T-helper 2 cell treated with Interferon-gamma antibody and Interleukin-4, amounts not matched to agents 5 μg/mL and 100 μg/mL, for 36 hours (primary cell): ENCODE measurements around the gene SLC47A1.

Experiments
- DNase-seq: peaks from one replicate; pipeline ENCODE4 v3.0.0; 2021; ENCODE audit warnings: low spot score
- H3K27ac Mint-ChIP-seq: one replicate; pipeline ENCODE4 v1.8.0; 2021; ENCODE audit warnings: mild to moderate bottlenecking, mixed read lengths
- H3K27me3 Mint-ChIP-seq: one replicate; pipeline ENCODE4 v1.8.0; 2021; ENCODE audit warnings: low read depth, mixed read lengths
- H3K36me3 Mint-ChIP-seq: one replicate; pipeline ENCODE4 v1.8.0; 2021; ENCODE audit warnings: low read depth, mixed read lengths
- H3K4me1 Mint-ChIP-seq: one replicate; pipeline ENCODE4 v1.8.0; 2021; ENCODE audit warnings: low read depth, mixed read lengths
- H3K4me3 Mint-ChIP-seq: one replicate; pipeline ENCODE4 v1.8.0; 2022; ENCODE audit warnings: mild to moderate bottlenecking, moderate library complexity, mixed read lengths
- H3K9me3 Mint-ChIP-seq: one replicate; pipeline ENCODE4 v1.8.0; 2021; ENCODE audit warnings: mixed read lengths

The SLC47A1 gene

DNA sequence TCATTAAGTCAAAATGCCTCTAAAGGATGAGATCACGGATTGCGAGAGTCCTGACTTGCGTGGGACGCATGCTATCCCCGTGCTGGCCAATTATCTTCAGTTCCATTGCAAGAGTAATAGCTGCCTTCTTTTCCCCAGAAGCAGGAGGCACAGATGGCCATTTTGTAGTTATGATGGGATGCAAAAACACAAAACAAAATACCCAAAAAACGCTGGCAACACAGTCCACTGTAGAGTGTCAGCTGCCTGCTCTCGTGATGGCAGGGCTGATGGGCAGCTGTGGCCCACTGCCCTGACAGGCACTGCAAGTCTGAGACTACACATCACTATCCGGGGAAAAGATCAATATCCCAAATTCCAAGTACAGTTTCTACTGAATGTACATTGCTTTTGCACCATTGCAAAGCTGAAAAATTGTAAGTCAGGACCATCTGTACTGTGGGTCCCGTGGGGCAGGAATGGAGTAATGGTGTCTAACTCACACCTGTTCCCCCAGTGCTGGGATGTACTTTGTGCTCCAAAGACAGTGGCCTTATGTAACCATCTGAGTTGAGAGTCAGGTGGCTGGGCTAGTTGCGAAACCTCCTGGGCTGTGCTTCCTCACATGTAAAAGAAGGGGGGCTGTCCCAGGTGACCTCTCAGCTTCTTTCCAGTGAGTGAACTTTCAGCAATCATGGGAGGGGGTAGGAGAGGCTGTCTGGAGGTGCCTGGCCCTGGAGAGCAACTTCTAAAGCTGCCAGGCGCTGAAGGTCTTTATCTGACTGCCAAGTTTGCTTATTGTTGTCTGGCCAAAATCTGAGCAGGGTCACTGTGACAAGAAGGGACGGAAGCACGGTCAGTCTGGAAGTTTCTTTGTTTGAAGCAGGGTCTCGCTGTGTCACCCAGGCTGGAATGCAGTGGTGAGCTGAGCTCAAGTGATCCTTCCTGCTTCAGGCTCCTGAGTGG is 4.7 kb downstream of the SLC47A1 start:
- no peak for DNase-seq
- Mint-ChIP-seq H3K4me1 (peaks cover 9% of the 10 kb centered on the region), H3K36me3 (no peaks in the 10 kb centered on the region), H3K27me3 (peaks cover 42% of the 10 kb centered on the region), H3K4me3 (no peak overlapping the region), H3K27ac (no peak overlapping the region), H3K9me3 (no peaks in the 10 kb centered on the region)

DNA sequence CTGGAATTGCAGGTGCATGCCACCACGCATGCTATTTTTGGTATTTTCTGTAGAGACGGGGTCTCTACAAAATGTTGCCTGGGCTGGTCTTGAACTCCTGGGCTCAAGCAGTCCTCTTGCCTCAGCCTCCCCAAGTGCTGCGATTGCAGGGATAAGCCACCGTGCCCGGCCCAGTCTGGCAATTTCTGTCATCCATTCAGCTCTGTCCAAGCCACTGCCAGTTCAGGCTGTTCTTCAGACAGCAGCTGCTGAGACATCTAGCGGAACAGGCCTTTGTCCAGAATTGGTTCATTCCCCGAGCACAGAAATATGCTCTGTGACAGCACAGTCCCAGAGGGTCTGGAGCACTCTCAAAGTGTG is 5.4 kb downstream of the SLC47A1 start:
- Mint-ChIP-seq H3K36me3 (no peaks in the 10 kb centered on the region), H3K27ac (no peak overlapping the region), H3K4me3 (no peak overlapping the region), H3K9me3 (no peaks in the 10 kb centered on the region), H3K27me3 (peaks cover 41% of the 10 kb centered on the region), H3K4me1 (peaks cover 9% of the 10 kb centered on the region)
- no peak for DNase-seq

DNA sequence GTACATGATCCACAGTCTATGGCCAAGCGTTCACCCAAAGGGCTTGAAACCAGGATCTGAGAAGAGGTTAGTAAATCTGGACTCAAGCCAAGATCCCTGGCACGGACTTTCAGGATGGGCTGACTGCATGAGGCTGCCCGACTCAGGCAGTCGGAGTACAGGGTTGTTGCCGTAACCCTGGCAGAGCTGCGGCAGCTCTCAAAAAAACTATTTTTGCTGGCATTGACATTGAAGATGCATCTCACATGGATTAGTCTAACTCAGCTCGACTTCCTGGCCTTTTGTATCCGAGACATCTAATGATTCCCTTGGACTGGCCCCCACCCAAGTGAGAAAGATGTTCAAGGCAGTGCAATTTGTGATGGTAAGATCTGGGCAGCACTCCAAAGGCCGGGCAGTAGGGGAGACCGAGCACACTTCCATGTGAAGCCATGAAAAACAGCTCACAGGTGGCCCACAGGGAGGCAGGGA is 6.2 kb downstream of the SLC47A1 start:
- Mint-ChIP-seq H3K27ac (no peak overlapping the region), H3K36me3 (no peaks in the 10 kb centered on the region), H3K9me3 (no peaks in the 10 kb centered on the region), H3K27me3 (peaks cover 36% of the 10 kb centered on the region), H3K4me3 (no peak overlapping the region), H3K4me1 (peaks cover 3% of the 10 kb centered on the region)
- DNase-seq, result no peak

DNA sequence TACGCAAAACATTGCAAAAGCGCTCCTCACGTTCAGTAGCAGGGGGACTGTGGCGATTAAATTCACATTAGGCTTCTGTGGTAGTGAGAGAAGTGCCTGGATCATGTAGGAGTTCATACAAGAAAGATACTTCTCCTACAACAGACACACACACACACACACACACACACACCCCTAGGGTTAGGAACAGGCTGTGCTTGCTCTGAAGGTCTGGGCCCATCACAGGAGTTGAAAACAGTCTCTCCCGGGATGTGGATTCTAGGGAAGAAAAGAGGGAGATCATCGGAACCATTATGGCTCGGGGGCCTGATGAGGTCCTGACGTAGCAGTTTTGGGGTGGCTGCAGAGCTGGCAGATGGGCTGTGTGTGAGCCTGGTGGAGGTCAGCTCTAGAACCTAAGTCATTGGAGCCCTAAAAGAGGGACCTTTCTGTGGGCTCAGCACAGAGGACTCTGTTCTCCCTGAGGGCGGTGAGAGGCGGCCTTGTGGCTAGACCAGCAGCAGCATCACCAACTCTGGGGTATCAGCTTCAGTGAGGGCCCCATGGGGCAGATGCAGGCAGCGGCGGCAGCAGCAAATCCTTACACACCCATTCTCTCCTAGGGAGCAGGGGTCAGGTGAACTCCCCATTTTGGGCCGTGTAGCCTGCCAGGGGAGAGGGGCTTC is 7.2 kb downstream of the SLC47A1 start:
- Mint-ChIP-seq H3K4me3 (no peak overlapping the region), H3K27ac (no peak overlapping the region), H3K27me3 (peaks cover 31% of the 10 kb centered on the region), H3K9me3 (no peaks in the 10 kb centered on the region), H3K4me1 (peaks cover 3% of the 10 kb centered on the region), H3K36me3 (no peaks in the 10 kb centered on the region)
- DNase-seq, result no peak

DNA sequence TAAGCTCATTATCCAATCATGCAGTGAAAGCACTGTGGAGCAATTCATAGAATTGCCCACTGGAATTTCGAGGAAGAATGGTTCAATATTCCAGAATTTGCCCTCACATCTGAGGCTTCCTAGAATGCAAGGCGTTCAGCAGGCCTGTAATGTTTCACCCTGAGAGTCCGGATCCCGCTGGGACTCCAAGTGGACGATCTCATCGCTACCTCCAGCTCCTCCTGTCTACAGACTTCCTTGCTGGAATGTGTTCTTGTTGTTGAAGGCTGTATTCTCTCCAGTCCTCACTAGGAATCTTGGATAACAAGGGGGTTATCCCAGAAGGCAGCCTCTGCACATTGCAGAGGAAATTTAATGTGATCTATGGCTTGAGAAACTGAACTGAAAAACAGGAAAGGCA is 7.8 kb downstream of the SLC47A1 start:
- no peak for DNase-seq
- no peak overlapping the region for H3K4me3 Mint-ChIP-seq
- no peaks in the 10 kb centered on the region for H3K9me3 Mint-ChIP-seq
- no peak overlapping the region for H3K27ac Mint-ChIP-seq
- peaks cover 3% of the 10 kb centered on the region for H3K4me1 Mint-ChIP-seq
- peaks cover 29% of the 10 kb centered on the region for H3K27me3 Mint-ChIP-seq
- H3K36me3 Mint-ChIP-seq, result no peaks in the 10 kb centered on the region

DNA sequence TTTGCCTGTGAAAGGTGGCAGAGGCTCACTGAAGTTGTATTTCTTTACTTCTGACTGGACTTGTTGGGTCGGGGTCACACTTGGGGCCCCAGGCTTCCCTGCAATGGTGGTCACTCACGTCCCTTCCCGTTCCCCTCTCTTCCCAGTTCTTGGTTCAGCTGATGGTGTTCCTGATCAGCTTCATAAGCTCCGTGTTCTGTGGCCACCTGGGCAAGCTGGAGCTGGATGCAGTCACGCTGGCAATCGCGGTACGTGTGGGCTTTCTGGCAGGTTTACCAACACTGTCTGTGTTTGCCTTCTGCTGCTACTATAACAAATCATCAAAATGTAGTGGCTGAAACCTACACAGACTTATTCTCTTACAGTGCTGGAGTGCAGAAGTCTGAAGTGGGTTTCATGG is 8.6 kb downstream of the SLC47A1 start:
- Mint-ChIP-seq H3K36me3 (no peaks in the 10 kb centered on the region), H3K9me3 (no peaks in the 10 kb centered on the region), H3K27ac (no peak overlapping the region), H3K4me3 (no peak overlapping the region), H3K4me1 (no peaks in the 10 kb centered on the region), H3K27me3 (peaks cover 21% of the 10 kb centered on the region)
- DNase-seq, result no peak

DNA sequence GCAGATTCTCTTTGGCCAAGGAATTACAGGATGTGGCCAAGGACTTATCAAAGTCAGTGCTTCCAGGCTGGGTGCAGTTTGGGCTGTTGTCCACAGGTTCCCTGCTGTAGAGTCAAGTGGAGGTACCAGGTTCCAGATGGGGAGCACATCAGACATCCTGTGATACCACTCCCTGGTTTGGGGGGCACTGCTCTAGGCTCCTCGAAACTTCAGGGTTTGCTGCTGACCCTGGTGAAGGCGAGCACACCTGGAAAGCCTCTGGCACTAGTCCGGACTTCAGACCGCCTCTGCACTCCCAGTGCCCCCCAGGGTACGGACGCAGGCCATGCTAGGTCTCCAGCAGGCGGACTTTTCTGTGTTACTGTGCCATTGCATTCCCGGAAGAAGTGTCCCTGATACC is 10.7 kb downstream of the SLC47A1 start:
- H3K27me3 Mint-ChIP-seq, result peaks cover 11% of the 10 kb centered on the region
- no peak for DNase-seq
- H3K36me3 Mint-ChIP-seq, result no peaks in the 10 kb centered on the region
- no peaks in the 10 kb centered on the region for H3K4me1 Mint-ChIP-seq
- no peak overlapping the region for H3K4me3 Mint-ChIP-seq
- H3K27ac Mint-ChIP-seq, result no peak overlapping the region
- H3K9me3 Mint-ChIP-seq, result no peaks in the 10 kb centered on the region

DNA sequence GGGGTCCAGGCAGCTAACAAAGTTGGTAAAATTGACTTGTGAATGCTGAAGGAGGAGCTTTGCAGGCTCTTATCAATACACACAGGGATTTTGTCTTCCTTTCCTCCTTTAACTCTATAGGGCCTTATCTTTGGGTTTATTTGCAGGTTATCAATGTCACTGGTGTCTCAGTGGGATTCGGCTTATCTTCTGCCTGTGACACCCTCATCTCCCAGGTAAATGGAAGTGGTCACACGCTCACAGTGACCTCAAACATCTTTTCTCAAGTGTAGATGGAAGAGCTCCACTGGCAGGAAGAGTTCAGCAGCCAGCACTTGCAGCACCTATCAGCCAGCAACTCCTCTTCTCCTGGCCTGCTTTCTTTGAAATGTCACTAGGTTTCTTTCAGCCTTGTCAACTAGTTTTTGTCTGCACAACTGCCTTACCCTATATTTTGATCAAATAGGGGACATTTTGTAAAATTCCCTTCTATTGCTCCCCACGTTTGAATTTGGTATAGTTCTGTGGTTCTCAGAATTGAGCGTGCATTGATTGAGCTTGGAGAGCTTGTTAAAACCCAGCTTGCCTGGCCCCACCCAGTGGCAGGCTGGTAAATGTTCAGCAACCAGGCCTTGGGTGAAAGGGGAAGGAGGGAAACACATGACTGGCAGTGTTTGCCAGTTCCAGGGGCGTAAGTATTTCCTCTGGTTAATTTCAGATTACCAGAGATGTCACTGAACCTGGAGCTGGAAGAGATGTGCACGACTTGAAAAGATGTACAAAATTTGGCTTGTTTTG is 12.8 kb downstream of the SLC47A1 start:
- no peak overlapping the region for H3K27ac Mint-ChIP-seq
- no peaks in the 10 kb centered on the region for H3K4me1 Mint-ChIP-seq
- no peak for DNase-seq
- no peak overlapping the region for H3K4me3 Mint-ChIP-seq
- H3K27me3 Mint-ChIP-seq, result peaks cover 4% of the 10 kb centered on the region
- no peaks in the 10 kb centered on the region for H3K36me3 Mint-ChIP-seq
- no peaks in the 10 kb centered on the region for H3K9me3 Mint-ChIP-seq

DNA sequence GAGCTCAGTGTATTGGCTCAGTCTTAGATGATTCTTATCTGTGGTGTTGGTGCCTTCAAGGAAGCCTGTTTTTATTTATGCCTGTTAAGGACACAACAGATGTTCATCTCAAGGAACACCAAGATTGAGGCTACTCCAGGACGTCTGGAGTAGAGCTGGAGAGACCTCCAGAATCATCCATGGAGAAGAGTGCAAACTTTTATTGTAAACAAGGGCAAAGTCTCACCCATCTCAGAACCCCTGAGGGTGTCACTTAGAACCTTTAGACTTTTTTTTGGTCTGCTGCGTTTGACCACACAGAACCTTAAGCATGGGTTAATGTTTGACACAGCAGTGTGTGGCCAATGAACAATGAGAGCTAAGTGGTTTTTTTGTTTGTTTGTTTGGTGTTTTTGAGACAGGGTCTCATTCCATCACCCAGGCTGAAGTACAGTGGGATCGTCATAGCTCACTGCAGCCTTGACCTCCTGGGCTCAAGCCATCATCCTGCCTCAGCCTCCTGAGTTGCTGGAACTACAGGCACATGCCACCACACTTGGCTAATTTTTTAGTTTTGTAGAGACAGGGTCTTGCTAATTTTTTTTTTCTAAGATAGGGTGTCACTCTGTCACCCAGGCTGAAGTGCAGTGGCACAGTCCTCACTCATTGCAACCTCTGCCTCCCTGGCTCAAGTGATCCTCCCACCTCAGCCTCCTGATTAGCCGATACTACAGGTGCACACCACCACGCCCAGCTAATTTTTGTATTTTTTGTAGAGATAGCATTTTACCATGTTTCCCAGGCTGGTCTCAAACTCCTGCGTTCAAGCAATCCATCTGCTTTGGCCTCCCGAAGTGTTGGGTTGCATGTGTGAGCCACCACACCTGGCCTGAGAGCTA is 16.3 kb downstream of the SLC47A1 start:
- H3K4me1 Mint-ChIP-seq, result no peaks in the 10 kb centered on the region
- H3K27ac Mint-ChIP-seq, result no peak overlapping the region
- no peak for DNase-seq

DNA sequence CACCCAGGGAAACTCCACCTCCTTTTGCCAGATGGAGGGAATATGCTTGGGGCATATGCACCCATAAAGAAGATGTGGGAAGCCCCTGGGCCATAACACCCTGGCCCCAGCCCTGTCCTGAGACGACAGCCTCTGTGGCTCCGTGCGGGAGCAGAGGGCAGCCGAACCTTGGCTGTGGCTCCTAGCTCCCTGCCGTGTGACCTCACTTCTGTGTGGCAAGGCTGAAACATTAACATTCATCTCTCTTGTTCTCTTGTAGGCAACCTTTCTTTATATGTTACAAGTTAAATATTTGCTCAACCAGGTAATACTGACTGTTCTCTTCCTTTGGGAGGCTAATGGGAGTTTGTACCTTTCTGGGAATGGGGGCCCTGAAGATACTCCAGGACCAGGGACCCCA is 17.5 kb downstream of the SLC47A1 start:
- Mint-ChIP-seq H3K4me3 (no peak overlapping the region), H3K9me3 (no peaks in the 10 kb centered on the region), H3K4me1 (no peaks in the 10 kb centered on the region), H3K27me3 (peaks cover 7% of the 10 kb centered on the region), H3K36me3 (no peaks in the 10 kb centered on the region), H3K27ac (no peak overlapping the region)
- DNase-seq, result no peak

More for the DNA sequence above, 16.3 kb downstream of the SLC47A1 start:
- peaks cover 4% of the 10 kb centered on the region for H3K27me3 Mint-ChIP-seq
- H3K9me3 Mint-ChIP-seq, result no peaks in the 10 kb centered on the region
- no peak overlapping the region for H3K4me3 Mint-ChIP-seq
- H3K36me3 Mint-ChIP-seq, result no peaks in the 10 kb centered on the region

DNA sequence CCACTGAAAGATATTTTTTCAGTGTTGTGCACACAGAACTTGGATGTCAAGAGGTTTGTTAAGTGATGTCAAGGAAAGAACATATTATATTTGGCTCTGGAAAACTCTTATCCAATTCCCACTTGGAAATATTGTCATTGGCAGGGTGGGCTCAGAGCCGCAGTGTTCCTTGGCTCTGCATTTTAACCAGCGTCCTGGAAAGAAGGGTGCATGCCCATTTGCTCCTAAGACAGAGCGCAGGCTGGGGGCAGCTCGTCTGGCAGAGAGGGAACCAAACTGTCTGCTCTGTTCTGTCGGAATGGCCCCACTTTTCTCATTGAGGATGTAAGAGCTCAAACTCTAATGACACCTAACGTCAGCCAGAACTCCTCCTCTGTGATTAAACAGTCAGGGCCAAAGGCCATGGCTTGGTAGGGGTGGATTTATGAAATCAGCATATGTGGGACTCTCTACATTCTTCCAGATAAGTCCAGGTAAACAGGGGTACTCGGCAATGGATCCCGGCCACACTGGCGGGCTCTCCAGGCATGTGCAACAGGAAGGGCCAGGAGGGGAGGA is 18.0 kb downstream of the SLC47A1 start:
- H3K27ac Mint-ChIP-seq, result no peak overlapping the region
- peaks cover 7% of the 10 kb centered on the region for H3K27me3 Mint-ChIP-seq
- H3K36me3 Mint-ChIP-seq, result no peaks in the 10 kb centered on the region
- H3K9me3 Mint-ChIP-seq, result no peaks in the 10 kb centered on the region
- no peaks in the 10 kb centered on the region for H3K4me1 Mint-ChIP-seq
- no peak overlapping the region for H3K4me3 Mint-ChIP-seq
- no peak for DNase-seq

DNA sequence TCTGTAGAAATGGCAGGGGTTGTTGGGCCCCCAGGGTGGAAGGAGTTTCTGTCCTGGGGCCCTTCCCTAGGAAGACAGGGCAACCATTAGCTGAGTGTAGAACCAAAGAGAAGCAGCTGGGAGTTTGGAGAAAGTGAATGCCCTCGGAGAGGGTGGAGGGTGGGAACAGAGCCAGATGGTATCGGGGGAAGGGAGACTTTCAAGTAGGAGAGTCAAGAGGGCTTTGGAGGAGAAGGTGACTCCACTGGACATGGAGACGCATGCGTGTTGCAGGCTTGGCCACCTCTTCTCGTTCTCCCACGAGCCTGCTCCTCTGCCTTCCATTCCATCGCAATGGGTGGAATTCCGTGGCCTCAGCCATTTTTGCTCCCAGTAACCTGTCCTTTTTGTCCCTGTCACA is 19.4 kb downstream of the SLC47A1 start:
- DNase-seq, result no peak
- Mint-ChIP-seq H3K36me3 (no peaks in the 10 kb centered on the region), H3K27ac (no peak overlapping the region), H3K4me1 (no peaks in the 10 kb centered on the region), H3K9me3 (no peaks in the 10 kb centered on the region), H3K27me3 (peaks cover 10% of the 10 kb centered on the region), H3K4me3 (no peak overlapping the region)

DNA sequence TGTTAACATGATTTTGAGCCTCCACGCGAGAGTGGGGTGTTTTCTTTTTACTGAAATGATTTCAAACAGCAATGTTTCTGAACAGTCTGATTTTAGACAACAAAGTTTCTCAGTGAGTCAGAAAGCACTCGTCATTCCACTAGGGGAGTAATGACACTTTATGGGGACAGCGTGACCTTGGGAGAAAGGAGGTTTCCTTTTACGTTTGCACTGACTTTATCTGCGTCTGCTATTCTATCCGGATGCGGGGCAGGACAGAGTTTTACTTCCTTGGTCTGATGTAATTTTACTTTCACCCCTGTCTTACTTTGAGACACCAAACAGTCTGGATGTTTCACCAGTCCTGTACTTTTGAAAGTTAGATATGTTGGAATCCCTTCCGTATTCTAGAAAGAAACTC is 20.7 kb downstream of the SLC47A1 start:
- no peaks in the 10 kb centered on the region for H3K36me3 Mint-ChIP-seq
- no peak for DNase-seq
- H3K27me3 Mint-ChIP-seq, result peaks cover 13% of the 10 kb centered on the region
- H3K4me3 Mint-ChIP-seq, result no peak overlapping the region
- no peaks in the 10 kb centered on the region for H3K4me1 Mint-ChIP-seq
- H3K9me3 Mint-ChIP-seq, result no peaks in the 10 kb centered on the region
- no peak overlapping the region for H3K27ac Mint-ChIP-seq
